Measurements from ENCODE around the gene GRIA2. TPM values are rescaled to one million over a fixed set of nuclear protein-coding genes. Genes with fewer than 3 reads are reported as not detected.
"Not testable (repeated sequence)": the region's sequence is repeated elsewhere in the genome, so short reads cannot be mapped to it uniquely, and the experiment has no call there.

The GRIA2 gene
- total and polyA plus RNA-seq, 4 donors = 0.28 TPM; not detected in 3

DNA sequence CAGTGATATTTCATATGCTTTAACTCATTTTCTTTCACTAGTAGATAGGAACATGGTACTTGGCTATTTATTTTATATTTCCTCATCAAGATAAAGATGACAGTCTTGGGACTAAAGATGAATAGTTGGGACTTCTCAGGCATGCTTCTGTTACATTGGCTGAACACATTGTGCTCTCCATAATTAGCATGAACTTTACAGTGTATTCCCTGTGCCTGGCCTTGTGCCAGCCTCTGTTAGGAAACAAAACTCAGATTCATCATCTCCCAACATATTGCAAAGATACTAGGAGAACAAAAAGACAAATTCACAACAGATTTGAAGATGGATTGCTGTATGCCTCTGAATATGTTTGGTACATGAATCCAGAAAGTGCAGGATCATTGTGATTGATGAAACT, 26.4 kb downstream of the GRIA2 start:
- H3K36me3 ChIP-seq (ENCODE audit: control insufficient read depth in 4 of 4, insufficient read depth in 3 of 4, low read depth in 1 of 4, low read length in 3 of 4) = no peaks in the 10 kb centered on the region
- no peak overlapping the region for H3K27ac ChIP-seq (ENCODE audit: low read depth in 1 of 2, low read length in 2 of 2)
- TF ChIP-seq SP1 (IDR thresholded peaks at IDR 0.05) (no peak), RXRA (IDR thresholded peaks at IDR 0.05) (no peak), RAD21 (IDR thresholded peaks at IDR 0.05) (no peak), JUND (IDR thresholded peaks at IDR 0.05) (no peak), FOXA2 (IDR thresholded peaks at IDR 0.05) (no peak), TAF1 (conservative IDR thresholded peaks at IDR 0.05) (no peak), EGR1 (IDR thresholded peaks at IDR 0.05; ENCODE audit: low read depth in 2 of 2) (no peak)
- TF ChIP-seq, protein P1, sequence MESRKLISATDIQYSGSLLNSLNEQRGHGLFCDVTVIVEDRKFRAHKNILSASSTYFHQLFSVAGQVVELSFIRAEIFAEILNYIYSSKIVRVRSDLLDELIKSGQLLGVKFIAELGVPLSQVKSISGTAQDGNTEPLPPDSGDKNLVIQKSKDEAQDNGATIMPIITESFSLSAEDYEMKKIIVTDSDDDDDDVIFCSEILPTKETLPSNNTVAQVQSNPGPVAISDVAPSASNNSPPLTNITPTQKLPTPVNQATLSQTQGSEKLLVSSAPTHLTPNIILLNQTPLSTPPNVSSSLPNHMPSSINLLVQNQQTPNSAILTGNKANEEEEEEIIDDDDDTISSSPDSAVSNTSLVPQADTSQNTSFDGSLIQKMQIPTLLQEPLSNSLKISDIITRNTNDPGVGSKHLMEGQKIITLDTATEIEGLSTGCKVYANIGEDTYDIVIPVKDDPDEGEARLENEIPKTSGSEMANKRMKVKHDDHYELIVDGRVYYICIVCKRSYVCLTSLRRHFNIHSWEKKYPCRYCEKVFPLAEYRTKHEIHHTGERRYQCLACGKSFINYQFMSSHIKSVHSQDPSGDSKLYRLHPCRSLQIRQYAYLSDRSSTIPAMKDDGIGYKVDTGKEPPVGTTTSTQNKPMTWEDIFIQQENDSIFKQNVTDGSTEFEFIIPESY (IDR thresholded peaks at IDR 0.05) = no peak
- TF ChIP-seq, protein P2, sequence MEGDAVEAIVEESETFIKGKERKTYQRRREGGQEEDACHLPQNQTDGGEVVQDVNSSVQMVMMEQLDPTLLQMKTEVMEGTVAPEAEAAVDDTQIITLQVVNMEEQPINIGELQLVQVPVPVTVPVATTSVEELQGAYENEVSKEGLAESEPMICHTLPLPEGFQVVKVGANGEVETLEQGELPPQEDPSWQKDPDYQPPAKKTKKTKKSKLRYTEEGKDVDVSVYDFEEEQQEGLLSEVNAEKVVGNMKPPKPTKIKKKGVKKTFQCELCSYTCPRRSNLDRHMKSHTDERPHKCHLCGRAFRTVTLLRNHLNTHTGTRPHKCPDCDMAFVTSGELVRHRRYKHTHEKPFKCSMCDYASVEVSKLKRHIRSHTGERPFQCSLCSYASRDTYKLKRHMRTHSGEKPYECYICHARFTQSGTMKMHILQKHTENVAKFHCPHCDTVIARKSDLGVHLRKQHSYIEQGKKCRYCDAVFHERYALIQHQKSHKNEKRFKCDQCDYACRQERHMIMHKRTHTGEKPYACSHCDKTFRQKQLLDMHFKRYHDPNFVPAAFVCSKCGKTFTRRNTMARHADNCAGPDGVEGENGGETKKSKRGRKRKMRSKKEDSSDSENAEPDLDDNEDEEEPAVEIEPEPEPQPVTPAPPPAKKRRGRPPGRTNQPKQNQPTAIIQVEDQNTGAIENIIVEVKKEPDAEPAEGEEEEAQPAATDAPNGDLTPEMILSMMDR (IDR thresholded peaks at IDR 0.05; ENCODE audit: low read depth, low read length, missing input control) = no peak
- TF ChIP-seq, protein P3, sequence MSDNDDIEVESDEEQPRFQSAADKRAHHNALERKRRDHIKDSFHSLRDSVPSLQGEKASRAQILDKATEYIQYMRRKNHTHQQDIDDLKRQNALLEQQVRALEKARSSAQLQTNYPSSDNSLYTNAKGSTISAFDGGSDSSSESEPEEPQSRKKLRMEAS (IDR thresholded peaks at IDR 0.05) = no peak
- H3K9me3 ChIP-seq (ENCODE audit: control insufficient read depth in 4 of 4, low read length in 3 of 4) = no peaks in the 10 kb centered on the region
- H3K4me1 ChIP-seq (ENCODE audit: control insufficient read depth in 4 of 4, insufficient read depth in 4 of 4, low read length in 3 of 4) = no peaks in the 10 kb centered on the region
- no peak for DNase-seq (ENCODE audit: low spot score)
- H3K9ac ChIP-seq (ENCODE audit: low read depth in 1 of 2, low read length in 2 of 2) = no peak overlapping the region
- H3K27me3 ChIP-seq (ENCODE audit: control insufficient read depth in 4 of 4, insufficient read depth in 4 of 4, low read length in 3 of 4) = peaks cover 0 to 1% (median 0%) of the 10 kb centered on the region in 4 donors
- no peak overlapping the region for H3K4me3 ChIP-seq (ENCODE audit: low read depth in 1 of 3, low read length in 3 of 3)

DNA sequence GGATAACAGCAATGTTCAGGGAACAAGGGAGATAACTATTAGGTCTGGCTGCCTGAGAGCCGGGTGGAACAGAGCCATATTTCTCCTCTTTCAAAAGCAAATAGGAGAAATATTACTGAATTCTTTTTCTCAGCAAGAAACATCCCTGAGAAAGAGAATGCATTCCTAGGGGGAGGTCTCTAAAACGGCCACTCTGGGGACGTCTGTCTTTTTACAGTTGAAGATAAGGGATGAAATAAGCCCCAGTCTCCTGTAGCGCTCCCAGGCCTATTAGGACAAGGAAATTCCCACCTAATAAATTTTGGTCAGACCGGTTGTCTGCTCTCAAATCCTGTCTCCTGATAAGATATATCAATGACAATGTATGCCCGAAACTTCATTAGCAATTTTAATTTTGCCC, 37.6 kb downstream of the GRIA2 start:
- H3K27me3 ChIP-seq (ENCODE audit: control insufficient read depth in 4 of 4, insufficient read depth in 4 of 4, low read length in 3 of 4); H3K36me3 ChIP-seq (ENCODE audit: control insufficient read depth in 4 of 4, insufficient read depth in 3 of 4, low read depth in 1 of 4, low read length in 3 of 4); H3K9ac ChIP-seq (ENCODE audit: low read depth in 1 of 2, low read length in 2 of 2); H3K4me1 ChIP-seq (ENCODE audit: control insufficient read depth in 4 of 4, insufficient read depth in 4 of 4, low read length in 3 of 4); H3K9me3 ChIP-seq (ENCODE audit: control insufficient read depth in 4 of 4, low read length in 3 of 4); H3K27ac ChIP-seq (ENCODE audit: low read depth in 1 of 2, low read length in 2 of 2); DNase-seq (ENCODE audit: low spot score); H3K4me3 ChIP-seq (ENCODE audit: low read depth in 1 of 3, low read length in 3 of 3): not testable (repeated sequence)
- 73% methylated on average over 6 of the region's 6 CpGs for WGBS

DNA sequence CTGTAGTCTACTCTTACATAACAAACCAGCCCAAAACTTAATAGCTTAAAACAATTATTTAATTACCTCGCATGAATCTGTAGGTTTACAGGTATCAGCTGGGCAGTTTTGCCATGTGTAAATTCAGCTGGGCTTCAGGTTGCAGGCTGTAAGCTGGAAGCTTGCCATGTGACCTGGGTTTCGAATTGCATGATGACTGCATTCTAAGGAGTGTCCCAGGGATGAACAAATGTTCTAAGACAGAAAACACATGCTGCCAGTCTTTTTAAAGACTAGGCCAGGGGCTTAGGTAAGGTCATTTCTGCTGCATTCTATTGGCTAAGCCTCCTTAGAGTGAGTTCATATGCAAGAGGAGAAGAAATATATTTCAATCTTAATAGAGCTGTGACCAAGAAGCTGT, 44.8 kb downstream of the GRIA2 start:
- DNase-seq (ENCODE audit: low spot score) = no peak
- H3K4me3 ChIP-seq (ENCODE audit: low read depth in 1 of 3, low read length in 3 of 3) = no peak overlapping the region
- WGBS = 62% methylated on average over 2 of the region's 2 CpGs

DNA sequence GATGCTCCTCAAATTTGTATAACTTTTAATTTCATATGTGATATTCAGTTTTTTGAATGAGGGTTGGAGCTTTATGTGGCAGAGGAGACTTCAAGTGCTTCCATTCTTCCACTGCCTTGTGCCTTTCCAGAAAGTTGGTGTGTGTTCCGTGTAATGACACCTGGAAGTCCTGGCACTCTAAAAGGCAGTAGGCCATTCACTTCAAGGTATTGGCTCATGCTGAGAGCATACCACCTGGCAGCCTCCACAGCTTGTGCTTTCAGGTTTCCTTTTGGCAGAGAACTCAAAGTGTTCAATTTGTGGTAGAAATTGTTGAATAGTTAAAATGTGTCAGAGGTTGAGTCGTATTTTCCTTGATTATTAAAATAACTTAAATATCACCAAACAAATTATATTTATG, 49.6 kb downstream of the GRIA2 start:
- Histone ChIP-seq H3K36me3 (ENCODE audit: control insufficient read depth in 4 of 4, insufficient read depth in 3 of 4, low read depth in 1 of 4, low read length in 3 of 4) (no peaks in the 10 kb centered on the region), H3K9ac (ENCODE audit: low read depth in 1 of 2, low read length in 2 of 2) (no peak overlapping the region), H3K27me3 (ENCODE audit: control insufficient read depth in 4 of 4, insufficient read depth in 4 of 4, low read length in 3 of 4) (no peaks in the 10 kb centered on the region), H3K27ac (ENCODE audit: low read depth in 1 of 2, low read length in 2 of 2) (no peak overlapping the region), H3K9me3 (ENCODE audit: control insufficient read depth in 4 of 4, low read length in 3 of 4) (peaks cover 0 to 3% (median 0%) of the 10 kb centered on the region in 4 donors), H3K4me1 (ENCODE audit: control insufficient read depth in 4 of 4, insufficient read depth in 4 of 4, low read length in 3 of 4) (no peaks in the 10 kb centered on the region), H3K4me3 (ENCODE audit: low read depth in 1 of 3, low read length in 3 of 3) (no peak overlapping the region)
- 84% methylated on average over 2 of the region's 2 CpGs for WGBS
- no peak for DNase-seq (ENCODE audit: low spot score)
- no peak for TF ChIP-seq TAF1 (conservative IDR thresholded peaks at IDR 0.05)
- no peak for TF ChIP-seq RXRA (IDR thresholded peaks at IDR 0.05)
- no peak for TF ChIP-seq SP1 (IDR thresholded peaks at IDR 0.05)
- TF ChIP-seq, protein P4, sequence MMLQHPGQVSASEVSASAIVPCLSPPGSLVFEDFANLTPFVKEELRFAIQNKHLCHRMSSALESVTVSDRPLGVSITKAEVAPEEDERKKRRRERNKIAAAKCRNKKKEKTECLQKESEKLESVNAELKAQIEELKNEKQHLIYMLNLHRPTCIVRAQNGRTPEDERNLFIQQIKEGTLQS (IDR thresholded peaks at IDR 0.05) = no peak
- no peak for TF ChIP-seq RAD21 (IDR thresholded peaks at IDR 0.05)
- TF ChIP-seq, protein P2 (IDR thresholded peaks at IDR 0.05; ENCODE audit: low read depth, low read length, missing input control) = no peak
- no peak for TF ChIP-seq NR2F2 (IDR thresholded peaks at IDR 0.05)
- TF ChIP-seq, protein P1 (IDR thresholded peaks at IDR 0.05) = no peak
- TF ChIP-seq JUND (IDR thresholded peaks at IDR 0.05) = no peak
- no peak for TF ChIP-seq HNF4A (conservative IDR thresholded peaks at IDR 0.05)
- no peak for TF ChIP-seq HNF4G (IDR thresholded peaks at IDR 0.05)
- TF ChIP-seq, protein P3 (IDR thresholded peaks at IDR 0.05) = no peak
- no peak for TF ChIP-seq EGR1 (IDR thresholded peaks at IDR 0.05; ENCODE audit: low read depth in 2 of 2)

More for the DNA sequence above, 44.8 kb downstream of the GRIA2 start:
- no peak for TF ChIP-seq SP1 (IDR thresholded peaks at IDR 0.05)
- H3K27me3 ChIP-seq (ENCODE audit: control insufficient read depth in 4 of 4, insufficient read depth in 4 of 4, low read length in 3 of 4) = peaks cover 0 to 2% (median 0%) of the 10 kb centered on the region in 4 donors
- H3K27ac ChIP-seq (ENCODE audit: low read depth in 1 of 2, low read length in 2 of 2) = no peak overlapping the region
- H3K9me3 ChIP-seq (ENCODE audit: control insufficient read depth in 4 of 4, low read length in 3 of 4) = no peaks in the 10 kb centered on the region
- H3K4me1 ChIP-seq (ENCODE audit: control insufficient read depth in 4 of 4, insufficient read depth in 4 of 4, low read length in 3 of 4) = no peaks in the 10 kb centered on the region
- H3K9ac ChIP-seq (ENCODE audit: low read depth in 1 of 2, low read length in 2 of 2) = no peak overlapping the region
- no peaks in the 10 kb centered on the region for H3K36me3 ChIP-seq (ENCODE audit: control insufficient read depth in 4 of 4, insufficient read depth in 3 of 4, low read depth in 1 of 4, low read length in 3 of 4)
